ENCODE measurements around the gene TRPM3.

DNA sequence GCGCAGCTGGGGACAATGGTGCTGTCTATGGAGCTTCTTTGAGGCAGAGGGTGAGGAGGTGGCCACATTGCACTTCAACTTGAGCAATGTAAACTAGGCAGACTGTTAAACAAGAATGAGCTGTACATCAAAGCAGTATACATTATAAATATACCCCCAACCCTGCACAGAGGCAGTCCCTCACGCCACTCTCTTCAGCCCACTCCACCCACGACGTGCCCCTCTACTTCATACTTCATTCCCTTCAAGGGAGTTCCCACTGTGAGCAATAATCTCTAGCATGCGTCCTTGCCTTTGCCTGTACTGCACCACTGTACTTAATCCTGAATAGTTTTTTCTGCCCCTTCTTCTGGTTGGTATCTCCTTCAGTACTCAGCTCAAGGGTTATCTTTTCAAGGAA lies 14.4 kb downstream of the TRPM3 start:
- TF ChIP-seq CTCF (IDR thresholded peaks at IDR 0.05 in 4 of 5, conservative IDR thresholded peaks at IDR 0.05 in 1 of 5) (no peak), POLR2A (IDR thresholded peaks at IDR 0.05) (no peak)

Data from gastrocnemius medialis (tissue), 4 donors.